Endothelial cell of hepatic sinusoid (primary cell): ENCODE results near the gene COPB2.
"Not testable (repeated sequence)": the region's sequence is repeated elsewhere in the genome, so short reads cannot be mapped to it uniquely, and the experiment has no call there.

Experiments used
- in situ Hi-C: cut with HindIII; loops from 2 replicates; pipeline ENCODE4 v1.10.0; 2017; ENCODE audit warnings: low sequenced_read_pairs

COPB2 gene

DNA sequence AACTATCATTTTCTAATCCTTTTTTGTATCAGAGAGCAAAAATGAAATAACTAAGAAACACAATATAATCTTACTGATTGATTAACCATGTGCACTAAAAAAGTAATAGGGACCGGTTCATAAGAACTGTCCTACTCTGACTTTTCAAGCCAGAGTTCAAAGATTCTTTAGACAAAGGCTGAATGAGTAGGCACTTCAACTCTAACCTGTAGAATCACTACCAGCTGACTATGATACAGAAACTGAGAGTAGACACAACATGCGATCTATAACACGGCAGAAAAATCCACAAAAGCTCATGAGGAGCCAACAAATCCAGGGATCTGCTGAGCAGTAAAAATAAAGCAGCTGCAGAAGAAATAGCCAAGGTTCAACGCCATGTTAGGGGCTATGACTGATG is 8.9 kb downstream of the COPB2 start:
- in situ Hi-C loops, result no loop called here

DNA sequence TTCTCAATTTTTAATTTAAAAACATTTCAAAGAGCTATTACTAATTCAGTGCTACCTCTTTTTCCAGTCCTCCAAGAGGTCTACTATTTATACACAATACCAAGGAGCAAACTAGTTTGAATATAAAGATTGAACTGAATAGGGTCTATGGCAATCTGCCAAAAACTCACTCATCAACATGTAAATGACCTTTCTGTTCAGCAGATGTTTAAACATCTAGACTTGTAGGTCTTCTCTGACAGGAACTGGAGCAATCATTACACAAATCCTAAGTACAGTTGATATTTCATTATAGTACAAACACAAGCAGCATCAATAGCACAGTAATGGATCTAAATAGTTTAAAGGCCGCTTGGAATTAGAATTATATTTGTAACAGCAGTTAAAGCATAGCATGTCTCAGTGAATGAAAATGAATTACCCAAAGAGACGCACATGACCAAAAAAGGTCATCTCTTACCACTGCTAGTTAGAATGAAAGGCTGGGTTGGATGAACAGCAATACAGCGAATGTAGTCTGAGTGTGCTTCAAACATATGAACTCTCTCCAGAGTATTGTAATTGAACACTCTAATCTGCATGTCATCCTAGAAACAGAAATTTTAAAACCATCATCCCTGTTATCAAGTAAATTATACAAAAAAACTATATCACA is 10.7 kb downstream of the COPB2 start:
- in situ Hi-C loops, result no loop called here

DNA sequence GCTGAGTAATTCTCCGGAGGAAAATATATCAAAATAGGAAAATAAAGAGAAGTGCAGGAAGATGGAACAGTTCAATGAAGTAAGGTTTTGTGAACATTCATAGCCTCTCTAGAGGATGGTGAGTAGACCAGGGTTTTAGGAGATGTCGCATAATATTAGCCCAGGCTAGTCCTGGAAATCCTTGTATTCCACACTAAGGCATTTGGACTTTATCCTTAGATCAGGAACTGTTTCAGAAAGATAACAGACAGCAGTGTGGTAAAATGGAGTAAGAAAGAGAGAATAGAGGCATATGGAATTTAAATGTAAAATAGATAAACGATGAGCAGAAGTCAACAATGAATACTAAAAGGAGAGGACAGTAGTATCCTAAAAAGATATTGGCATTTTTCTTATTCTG is 12.1 kb downstream of the COPB2 start:
- in situ Hi-C loops, result no loop called here

DNA sequence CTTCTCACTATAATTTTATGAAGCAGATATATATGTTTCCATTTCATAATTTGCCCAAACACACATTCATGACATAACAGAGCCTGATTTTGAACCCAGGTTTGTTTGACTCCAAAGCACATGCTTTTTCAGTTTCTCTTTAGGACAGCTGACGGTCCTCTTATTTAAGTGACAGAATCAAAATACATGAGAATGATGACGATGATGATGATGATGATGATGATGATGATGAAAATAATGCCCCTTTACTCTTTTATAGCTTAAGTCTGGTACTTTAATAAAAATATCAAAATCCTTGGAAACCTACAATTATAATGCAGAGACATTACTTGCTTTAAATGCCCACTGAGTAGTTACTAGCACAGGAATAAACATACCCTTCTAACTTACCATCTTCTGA is 15.3 kb downstream of the COPB2 start:
- in situ Hi-C loops, result no loop called here

DNA sequence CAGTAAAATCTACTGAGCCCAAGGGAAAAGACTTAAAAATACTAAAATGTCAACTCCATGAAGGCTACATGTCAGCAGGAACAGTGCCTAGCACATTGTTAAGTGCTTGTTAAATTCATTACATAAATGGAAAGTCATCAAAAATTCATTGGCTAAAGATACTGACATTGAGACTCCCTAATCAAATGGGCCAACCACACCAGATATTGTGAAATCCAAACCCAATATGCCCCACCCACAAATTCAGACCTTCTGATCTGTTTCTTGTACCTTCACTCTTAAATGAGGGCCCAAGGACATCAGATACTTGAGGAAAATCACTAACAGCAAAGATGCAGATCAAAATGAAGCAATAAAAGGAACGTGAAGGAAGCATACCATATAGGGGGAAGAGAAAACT is 24.9 kb downstream of the COPB2 start:
- in situ Hi-C loops, result no loop called here

DNA sequence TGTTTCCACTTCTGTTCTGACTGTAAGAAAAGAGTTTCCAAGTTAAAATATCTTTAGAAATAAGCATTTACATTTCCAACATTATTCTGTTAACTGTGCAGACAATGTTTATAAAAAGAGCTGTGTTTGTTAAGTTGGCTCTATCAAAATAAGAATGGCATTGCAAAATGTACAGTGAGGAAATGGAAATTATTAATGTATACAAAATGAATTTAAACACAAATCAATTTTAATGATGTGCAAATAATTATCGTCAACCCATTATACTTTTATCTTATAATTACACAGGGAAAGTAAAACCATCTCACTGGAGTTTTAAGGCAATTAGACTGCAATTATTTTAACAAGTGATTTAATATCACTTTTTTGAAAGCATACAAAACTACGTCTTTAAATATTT is 28.2 kb downstream of the COPB2 start:
- in situ Hi-C loops, result no loop called here

DNA sequence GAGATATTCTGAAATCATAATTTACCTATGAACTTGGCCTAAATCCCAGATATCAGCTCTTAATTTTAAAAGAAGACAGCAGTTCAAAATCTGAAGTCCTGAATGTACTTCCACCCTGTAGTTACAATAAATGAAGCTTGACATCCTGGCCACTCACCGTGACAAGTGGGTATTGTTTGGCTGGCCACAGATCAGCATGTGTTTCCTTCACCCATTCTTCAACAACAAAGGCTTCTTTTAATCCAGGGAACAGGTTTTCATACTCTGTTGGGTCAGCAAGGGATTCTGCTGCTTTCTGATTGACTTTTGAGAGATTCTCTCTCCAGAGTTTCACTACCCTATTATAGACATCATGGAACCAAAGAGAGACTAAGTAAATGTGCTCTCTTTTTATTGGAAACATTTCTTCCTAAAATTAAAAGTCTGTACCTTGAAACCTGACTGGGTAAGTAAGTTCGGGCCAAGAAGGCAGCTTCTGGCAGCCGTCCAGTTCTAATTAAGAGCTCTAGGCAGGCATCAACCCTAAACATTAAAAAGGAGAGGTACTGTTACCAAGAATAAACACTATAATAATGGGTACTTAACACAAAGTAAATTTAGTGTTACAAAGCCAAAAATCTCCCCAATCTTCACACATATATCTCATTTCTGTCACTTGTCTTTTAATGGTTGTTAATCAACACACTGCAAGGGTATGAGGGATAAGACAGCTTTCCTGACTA is 30.4 kb downstream of the COPB2 start:
- in situ Hi-C loops, result no loop called here

DNA sequence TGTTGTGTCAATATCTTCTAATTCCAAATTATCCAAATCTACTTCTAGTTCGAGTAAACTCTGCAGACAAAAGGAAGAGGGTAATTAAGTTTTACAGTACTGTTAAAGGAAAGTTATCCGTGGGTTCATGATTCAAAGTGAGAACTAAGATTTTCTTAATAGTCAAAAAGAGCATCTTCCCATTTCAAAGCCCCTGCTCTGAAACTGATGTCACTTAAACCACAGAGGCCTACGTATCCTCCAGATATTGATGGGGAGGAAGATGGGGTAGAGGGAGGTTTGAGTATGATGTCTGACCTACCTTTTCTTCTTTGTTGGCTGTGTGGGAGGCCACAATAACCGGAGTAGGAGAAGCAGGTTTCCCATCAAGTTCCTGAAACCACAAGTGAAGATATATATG is 31.5 kb downstream of the COPB2 start:
- in situ Hi-C loops, result no loop called here

DNA sequence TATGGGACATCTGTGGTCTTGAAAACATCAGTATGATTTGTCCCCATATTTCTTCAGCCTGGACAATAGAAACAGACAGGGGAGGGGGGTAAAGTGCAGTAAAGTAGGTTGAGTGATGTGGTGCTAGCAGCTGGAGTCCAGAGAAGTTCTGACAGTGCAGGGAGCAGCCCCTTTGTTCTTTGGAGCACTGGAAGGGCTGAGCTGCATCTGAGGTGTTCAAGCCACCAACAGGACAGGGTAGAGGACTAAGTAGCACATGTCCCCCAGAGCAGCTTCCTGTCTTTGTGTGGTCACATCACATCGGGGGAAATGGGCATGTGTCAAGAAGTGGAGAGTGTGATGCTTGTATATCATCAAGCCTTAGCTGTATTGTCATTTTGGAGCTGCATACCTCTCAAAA is 33.6 kb downstream of the COPB2 start:
- in situ Hi-C loops, result no loop called here

DNA sequence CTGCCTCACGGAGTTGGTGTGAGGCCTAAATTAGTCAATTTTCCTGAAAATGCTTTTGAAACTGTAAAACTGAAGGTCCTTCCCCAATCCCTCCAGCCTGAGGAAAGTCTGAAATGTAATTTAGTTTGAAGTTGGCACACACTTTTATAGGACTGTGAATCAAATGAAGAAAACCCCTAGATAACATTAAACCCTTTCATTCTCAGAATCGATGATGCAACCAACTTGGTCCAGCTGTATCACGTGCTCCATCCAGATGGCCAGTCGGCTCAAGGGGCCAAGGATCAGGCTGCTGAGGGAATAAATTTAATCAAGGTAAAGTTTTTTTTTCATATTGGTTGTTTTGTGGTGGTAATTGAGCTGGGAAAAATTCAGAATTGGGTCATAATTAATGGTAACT is 34.0 kb downstream of the COPB2 start:
- in situ Hi-C loops, result no loop called here

DNA sequence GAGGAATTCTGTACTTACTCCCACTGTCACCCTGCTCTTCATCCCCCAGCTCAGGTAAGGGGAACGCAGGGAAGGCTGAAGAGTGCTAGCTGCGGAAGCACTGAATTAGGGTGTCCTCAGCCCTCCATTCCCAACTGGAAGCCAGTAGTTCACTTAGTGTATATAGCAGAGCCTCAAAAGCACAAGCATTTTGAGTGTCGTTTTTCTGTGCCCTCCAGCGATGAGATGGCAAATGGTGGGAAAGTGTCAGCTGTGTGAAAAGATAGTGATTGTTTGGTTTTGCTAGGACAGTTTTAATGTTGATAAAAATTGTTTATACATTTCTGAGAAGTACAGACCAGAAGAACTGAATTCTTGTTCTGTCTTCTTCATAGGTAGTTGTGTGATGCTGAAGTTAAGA is 34.8 kb downstream of the COPB2 start:
- in situ Hi-C loops, result loop anchor here (5.0 kb wide), 1 partner anchor 42 kb away; no protein-coding TSS in a partner anchor

DNA sequence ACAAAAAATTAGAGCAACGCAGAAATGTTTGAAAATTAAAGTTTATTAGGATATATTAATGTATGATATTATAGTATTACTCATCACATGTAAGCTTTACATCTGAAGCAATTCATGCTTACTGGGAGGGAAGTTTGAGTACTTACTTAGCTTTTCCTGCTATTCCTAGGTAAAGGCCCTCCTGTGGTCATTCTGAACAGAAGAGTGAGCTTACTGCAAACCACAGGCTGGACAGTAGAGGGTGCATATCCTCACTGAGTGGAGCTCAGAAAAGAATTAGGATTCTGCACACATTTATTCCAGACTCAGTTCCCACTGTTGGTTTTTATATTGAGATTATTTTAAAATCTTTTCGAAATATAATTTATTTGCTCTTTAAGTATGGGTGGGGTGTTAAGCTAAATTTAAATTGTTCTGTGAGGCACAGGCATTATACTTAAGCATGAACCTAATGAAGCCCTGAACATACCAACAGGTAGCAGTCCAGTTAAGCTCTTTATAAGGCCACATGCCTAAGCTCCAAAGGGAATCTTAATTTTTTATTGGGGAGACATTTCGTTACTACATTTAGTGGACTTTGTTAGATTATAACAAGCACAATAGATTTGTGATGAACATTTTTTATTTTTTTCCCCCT is 35.4 kb downstream of the COPB2 start:
- in situ Hi-C loops, result loop anchor here (5.0 kb wide), 1 partner anchor 42 kb away; no protein-coding TSS in a partner anchor

DNA sequence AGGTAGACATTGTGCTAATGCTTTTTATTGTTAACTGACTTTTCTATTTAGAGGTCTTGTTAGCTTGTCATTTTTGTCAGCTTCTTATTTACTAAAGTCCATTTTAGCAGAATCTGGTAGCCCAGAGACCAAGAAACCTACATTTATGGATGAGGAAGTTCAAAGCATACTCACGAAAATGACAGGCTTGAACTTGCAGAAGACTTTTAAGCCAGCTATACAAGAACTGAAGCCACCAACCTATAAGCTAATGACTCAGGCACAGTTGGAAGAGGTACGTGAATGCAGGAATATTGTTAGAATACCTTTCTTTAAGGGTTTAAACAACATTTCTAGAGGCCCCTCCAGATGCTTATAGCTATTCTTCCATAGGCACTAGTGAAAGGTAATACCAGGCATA is 42.7 kb downstream of the COPB2 start:
- in situ Hi-C loops, result no loop called here

DNA sequence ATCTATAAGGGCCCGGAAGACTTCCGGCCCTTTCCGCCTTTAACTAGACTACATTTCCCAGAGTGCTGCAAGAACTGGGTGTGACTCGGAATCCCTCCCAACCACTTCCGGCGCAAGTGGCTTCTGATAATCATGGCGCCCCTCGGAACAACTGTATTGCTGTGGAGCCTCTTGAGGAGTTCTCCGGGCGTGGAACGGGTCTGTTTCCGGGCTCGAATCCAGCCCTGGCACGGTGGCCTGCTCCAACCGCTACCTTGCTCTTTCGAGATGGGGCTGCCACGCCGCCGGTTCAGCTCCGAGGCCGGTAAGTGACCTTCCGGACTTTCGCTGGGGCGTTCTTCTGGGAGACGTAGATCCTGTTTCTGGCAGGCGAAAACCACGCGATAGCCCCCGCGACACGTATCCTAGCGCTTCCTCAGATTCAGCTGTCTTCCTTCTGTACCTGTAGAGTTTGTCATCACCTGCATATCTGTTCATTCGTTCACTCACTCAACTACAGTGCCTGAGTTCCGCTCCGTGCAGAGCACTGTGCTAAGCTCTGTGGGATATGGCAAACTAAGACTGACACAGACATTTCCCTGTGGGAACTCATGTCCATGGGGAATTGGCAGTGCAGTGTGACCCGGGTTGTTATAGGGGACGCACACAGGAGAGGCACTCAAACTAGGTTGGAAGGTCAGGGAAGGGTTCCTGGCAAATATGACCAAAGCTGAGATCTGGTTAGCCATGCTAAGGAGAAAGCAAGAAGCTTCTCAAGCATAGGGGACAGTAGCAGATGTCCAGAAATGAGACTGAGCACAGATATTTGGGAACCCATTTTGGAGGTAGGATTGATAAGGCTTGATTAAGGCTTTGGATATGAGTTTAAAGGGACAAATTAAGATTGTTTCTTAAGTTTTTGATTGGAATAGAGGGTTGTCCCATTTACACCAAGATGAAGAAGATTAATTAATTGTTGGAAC is 45.3 kb downstream of the COPB2 start, which contains the start of gene MRPS22:
Gene MRPS22, plus strand, starts transcription at position 126 of the 962 bp plus-strand sequence. Its CDS starts 7 bp downstream, at position 133.
- in situ Hi-C loops, result loop anchor here (5.0 kb wide), 2 partner anchors 232 to 402 kb away; no protein-coding TSS in a partner anchor

DNA sequence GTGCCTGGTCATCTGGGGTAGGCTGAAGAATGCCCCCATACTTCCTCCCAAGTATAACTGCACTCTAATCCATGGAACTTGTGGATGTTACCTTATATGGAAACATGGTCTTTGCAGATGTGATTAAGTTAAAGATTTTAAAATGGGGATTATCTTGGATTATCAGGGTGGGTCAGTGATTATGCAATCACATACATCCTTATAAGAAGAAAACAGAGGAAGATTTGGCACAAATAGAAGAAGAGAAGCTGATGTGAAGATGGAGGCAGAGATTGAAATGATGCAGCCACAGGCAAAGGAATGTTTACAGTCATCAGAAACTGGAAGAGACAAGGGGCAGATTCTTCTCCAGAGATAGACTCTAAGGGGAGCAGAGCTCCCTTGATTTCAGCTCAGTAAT is 47.4 kb downstream of the COPB2 start:
- in situ Hi-C loops, result loop anchor here (5.0 kb wide), 2 partner anchors 230 to 400 kb away; no protein-coding TSS in a partner anchor

DNA sequence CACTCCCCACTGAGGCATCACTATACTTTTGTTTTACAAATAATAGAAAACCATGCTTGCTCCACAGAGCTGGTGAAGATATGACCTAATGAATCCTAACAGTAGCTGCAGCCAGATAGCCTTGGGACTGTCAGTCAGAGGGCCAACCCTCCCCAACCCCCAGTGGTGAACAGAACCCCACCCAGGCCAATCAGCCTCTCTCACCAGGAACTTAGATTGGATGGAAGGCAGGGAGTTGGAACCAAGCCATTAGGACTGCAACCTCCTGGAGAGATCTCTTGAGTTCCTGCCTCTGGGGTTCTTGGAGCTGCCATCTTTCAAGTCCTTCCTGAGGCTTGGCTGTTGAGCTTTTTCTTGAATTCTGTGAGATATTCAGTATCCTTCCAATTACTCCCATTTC is 48.7 kb downstream of the COPB2 start:
- in situ Hi-C loops, result loop anchor here (5.0 kb wide), 2 partner anchors 228 to 398 kb away; no protein-coding TSS in a partner anchor

DNA sequence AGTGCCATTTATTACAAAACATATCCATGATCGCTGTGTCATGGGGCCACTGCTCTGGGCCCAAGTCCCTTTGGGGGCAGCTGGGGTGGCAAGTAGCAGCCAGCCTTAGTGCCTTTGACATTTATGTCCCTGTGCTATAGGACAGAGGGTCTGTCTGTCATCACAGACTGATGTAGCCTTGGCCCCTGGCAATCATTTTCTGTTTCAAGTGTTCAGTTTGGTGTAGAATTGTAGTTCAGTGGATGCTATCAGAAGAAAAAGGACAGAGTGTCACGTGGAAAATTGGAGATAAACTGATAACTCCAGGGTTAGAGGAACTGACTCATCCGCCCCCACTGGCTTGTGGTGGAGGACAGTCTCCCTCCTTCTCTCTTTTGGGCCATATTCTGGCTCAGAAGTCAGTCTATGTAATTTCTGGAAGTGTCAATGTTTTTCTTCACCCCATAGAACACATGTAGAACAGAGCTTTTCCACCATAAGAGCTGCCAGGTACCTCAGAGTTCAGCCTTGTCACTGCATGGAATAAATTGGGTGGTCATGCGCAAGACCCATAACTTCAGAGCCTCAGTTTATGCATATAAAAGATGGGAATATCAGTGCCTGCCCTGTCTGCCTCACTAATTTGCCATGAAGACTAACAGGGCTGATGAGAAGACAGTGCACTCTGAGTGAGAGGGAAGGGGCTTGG is 50.1 kb downstream of the COPB2 start:
- in situ Hi-C loops, result no loop called here

DNA sequence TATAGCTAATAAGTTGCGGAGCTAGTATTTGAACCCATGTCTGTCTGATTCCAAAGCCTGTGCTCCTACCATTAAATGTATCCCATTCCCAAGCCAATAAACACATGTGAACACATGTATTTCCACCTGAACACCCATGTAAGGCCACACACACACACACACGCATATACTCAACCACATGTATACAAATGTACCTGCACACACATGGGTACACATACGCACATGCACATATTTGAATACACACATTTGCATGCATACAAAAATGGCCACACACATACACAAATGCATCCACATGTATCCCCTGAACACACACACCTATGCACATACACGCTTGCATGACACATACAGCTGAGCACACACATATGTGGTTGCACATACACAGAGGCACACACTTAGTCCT is 51.0 kb downstream of the COPB2 start:
- in situ Hi-C loops, result no loop called here

DNA sequence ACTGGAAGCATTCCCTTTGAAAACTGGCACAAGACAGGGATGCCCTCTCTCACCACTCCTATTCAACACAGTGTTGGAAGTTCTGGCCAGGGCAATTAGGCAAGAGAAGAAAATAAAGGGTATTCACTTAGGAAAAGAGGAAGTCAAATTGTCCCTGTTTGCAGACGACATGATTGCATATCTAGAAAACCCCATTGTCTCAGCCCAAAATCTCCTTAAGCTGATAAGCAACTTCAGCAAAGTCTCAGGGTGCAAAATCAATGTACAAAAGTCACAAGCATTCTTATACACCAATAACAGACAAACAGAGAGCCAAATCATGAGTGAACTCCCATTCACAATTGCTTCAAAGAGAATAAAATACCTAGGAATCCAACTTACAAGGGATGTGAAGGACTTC is 54.8 kb downstream of the COPB2 start:
- in situ Hi-C loops, result not testable (repeated sequence)

DNA sequence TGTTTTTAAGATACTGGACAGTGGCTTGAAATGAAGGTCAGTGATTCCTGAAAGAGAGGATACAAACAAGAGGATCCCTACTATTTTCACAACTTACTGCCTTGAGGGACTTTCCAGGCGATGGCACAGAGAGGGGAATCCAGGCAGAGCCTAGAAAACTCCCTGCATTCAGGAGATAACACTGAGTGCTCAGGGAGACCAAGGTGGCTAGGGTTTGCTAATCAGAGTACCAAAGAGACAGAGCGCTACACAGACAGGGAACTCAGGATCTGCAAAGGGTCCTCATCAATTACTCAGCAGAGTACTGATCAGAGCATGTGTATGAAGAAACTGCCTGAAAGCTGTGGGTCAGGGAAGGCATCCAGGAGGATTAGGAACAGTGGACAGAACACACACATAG is 57.4 kb downstream of the COPB2 start:
- in situ Hi-C loops, result no loop called here
